ENCODE data around the gene WNT10A.

WNT10A gene

GRCh38 chr2:218875692-218876246 is 4.9 kb upstream of the WNT10A start:
- H3K4me3 ChIP-seq (ENCODE audit: low read depth, low read length) = no peak overlapping the region
- no peak for DNase-seq (ENCODE audit: low read depth)

GRCh38 chr2:218876562-218877219 is 4.0 kb upstream of the WNT10A start:
- no peak for DNase-seq (ENCODE audit: low read depth)
- no peak overlapping the region for H3K4me3 ChIP-seq (ENCODE audit: low read depth, low read length)

- DNase-seq (ENCODE audit: low read depth) = no peak
Observed at GRCh38 chr2:218877331-218877730, 3.3 kb upstream of the WNT10A start.

GRCh38 chr2:218877891-218878290 is 2.8 kb upstream of the WNT10A start:
- DNase-seq (ENCODE audit: low read depth) = no peak
- no peak overlapping the region for H3K4me3 ChIP-seq (ENCODE audit: low read depth, low read length)

More at GRCh38 chr2:218877331-218877730, 3.3 kb upstream of the WNT10A start:
- H3K4me3 ChIP-seq (ENCODE audit: low read depth, low read length) = no peak overlapping the region

- no peak for DNase-seq (ENCODE audit: low read depth)
- no peak overlapping the region for H3K4me3 ChIP-seq (ENCODE audit: low read depth, low read length)
Observed at GRCh38 chr2:218878486-218878885, 2.2 kb upstream of the WNT10A start.

GRCh38 chr2:218878926-218879761 is 1.5 kb upstream of the WNT10A start:
- no peak for DNase-seq (ENCODE audit: low read depth)
- no peak overlapping the region for H3K4me3 ChIP-seq (ENCODE audit: low read depth, low read length)

- DNase-seq (ENCODE audit: low read depth) = no peak
- H3K4me3 ChIP-seq (ENCODE audit: low read depth, low read length) = no peak overlapping the region
Observed at GRCh38 chr2:218879776-218880101, 913 bp upstream of the WNT10A start.

- no peak for DNase-seq (ENCODE audit: low read depth)
- no peak overlapping the region for H3K4me3 ChIP-seq (ENCODE audit: low read depth, low read length)
Observed at GRCh38 chr2:218880859-218881594, 375 bp downstream of the WNT10A start.

- no peak for DNase-seq (ENCODE audit: low read depth)
- no peak overlapping the region for H3K4me3 ChIP-seq (ENCODE audit: low read depth, low read length)
Observed at GRCh38 chr2:218881744-218882460, 1.2 kb downstream of the WNT10A start.

GRCh38 chr2:218882461-218882816 is 1.8 kb downstream of the WNT10A start:
- DNase-seq (ENCODE audit: low read depth) = no peak
- no peak overlapping the region for H3K4me3 ChIP-seq (ENCODE audit: low read depth, low read length)

GRCh38 chr2:218882866-218883366 is 2.3 kb downstream of the WNT10A start:
- no peak for DNase-seq (ENCODE audit: low read depth)
- H3K4me3 ChIP-seq (ENCODE audit: low read depth, low read length) = no peak overlapping the region

GRCh38 chr2:218883491-218884490 is 3.1 kb downstream of the WNT10A start:
- H3K4me3 ChIP-seq (ENCODE audit: low read depth, low read length) = no peak overlapping the region
- DNase-seq (ENCODE audit: low read depth) = no peak

GRCh38 chr2:218884519-218884918 is 3.9 kb downstream of the WNT10A start:
- no peak for DNase-seq (ENCODE audit: low read depth)
- H3K4me3 ChIP-seq (ENCODE audit: low read depth, low read length) = no peak overlapping the region

GRCh38 chr2:218885981-218886947 is 5.6 kb downstream of the WNT10A start:
- no peak overlapping the region for H3K4me3 ChIP-seq (ENCODE audit: low read depth, low read length)
- DNase-seq (ENCODE audit: low read depth) = no peak

- no peak overlapping the region for H3K4me3 ChIP-seq (ENCODE audit: low read depth, low read length)
- DNase-seq (ENCODE audit: low read depth) = no peak
Observed at GRCh38 chr2:218887079-218887478, 6.4 kb downstream of the WNT10A start.

GRCh38 chr2:218888341-218888740 is 7.7 kb downstream of the WNT10A start:
- DNase-seq (ENCODE audit: low read depth) = no peak
- no peak overlapping the region for H3K4me3 ChIP-seq (ENCODE audit: low read depth, low read length)

GRCh38 chr2:218889937-218890336 is 9.3 kb downstream of the WNT10A start:
- DNase-seq (ENCODE audit: low read depth) = no peak
- no peak overlapping the region for H3K4me3 ChIP-seq (ENCODE audit: low read depth, low read length)

All from skeletal muscle cell (primary cell).